Measurements from ENCODE around the gene KLHL36.
A peak's percentile ranks its signal among the peaks of the same experiment; 100 is the strongest.

The KLHL36 gene

GRCh38 chr16:84608282-84608681 is 40.0 kb upstream of the KLHL36 start:
- H3K4me1 Mint-ChIP-seq = peaks cover 36% of the 10 kb centered on the region
- peak overlapping the region in 2 of 3 experiments; percentile 2 to 4 for H3K27ac Mint-ChIP-seq
- TF ChIP-seq CTCF (IDR thresholded peaks at IDR 0.05; ENCODE audit: unreplicated experiment in 3 of 3) = no peak
- H3K36me3 Mint-ChIP-seq (ENCODE audit: low read depth) = peaks cover 36% of the 10 kb centered on the region
- H3K4me3 Mint-ChIP-seq = no peak overlapping the region
- H3K9me3 Mint-ChIP-seq = no peaks in the 10 kb centered on the region
- H3K27me3 Mint-ChIP-seq (ENCODE audit: low read depth) = peaks cover under 1% of the 10 kb centered on the region

GRCh38 chr16:84609563-84610177 is 38.6 kb upstream of the KLHL36 start:
- Mint-ChIP-seq H3K9me3 (no peaks in the 10 kb centered on the region), H3K27me3 (ENCODE audit: low read depth) (peaks cover under 1% of the 10 kb centered on the region), H3K36me3 (ENCODE audit: low read depth) (peaks cover 36% of the 10 kb centered on the region), H3K4me3 (no peak overlapping the region), H3K4me1 (peaks cover 38% of the 10 kb centered on the region), H3K27ac (no peak overlapping the region)
- no peak for TF ChIP-seq CTCF (IDR thresholded peaks at IDR 0.05; ENCODE audit: unreplicated experiment in 3 of 3)

GRCh38 chr16:84610376-84610775 is 37.9 kb upstream of the KLHL36 start:
- peaks cover 8% of the 10 kb centered on the region for H3K27me3 Mint-ChIP-seq (ENCODE audit: low read depth)
- peak overlapping the region in 1 of 3 experiments; percentile 74 for H3K27ac Mint-ChIP-seq
- H3K4me3 Mint-ChIP-seq = no peak overlapping the region
- no peaks in the 10 kb centered on the region for H3K9me3 Mint-ChIP-seq
- peaks cover 41% of the 10 kb centered on the region for H3K4me1 Mint-ChIP-seq
- TF ChIP-seq CTCF (IDR thresholded peaks at IDR 0.05; ENCODE audit: unreplicated experiment in 3 of 3) = no peak
- H3K36me3 Mint-ChIP-seq (ENCODE audit: low read depth) = peaks cover 35% of the 10 kb centered on the region

- TF ChIP-seq CTCF (IDR thresholded peaks at IDR 0.05; ENCODE audit: unreplicated experiment in 3 of 3) = no peak
- Mint-ChIP-seq H3K9me3 (no peaks in the 10 kb centered on the region), H3K27ac (peak overlapping the region; percentile 24 to 87 (median 74)), H3K36me3 (ENCODE audit: low read depth) (peaks cover 33% of the 10 kb centered on the region), H3K27me3 (ENCODE audit: low read depth) (peaks cover 14% of the 10 kb centered on the region), H3K4me3 (peak overlapping the region in 1 of 3 experiments; percentile 0), H3K4me1 (peaks cover 48% of the 10 kb centered on the region)
Measured at GRCh38 chr16:84611041-84611440, 37.3 kb upstream of the KLHL36 start.

GRCh38 chr16:84612686-84613085 is 35.6 kb upstream of the KLHL36 start:
- Mint-ChIP-seq H3K9me3 (no peaks in the 10 kb centered on the region), H3K4me1 (peaks cover 56% of the 10 kb centered on the region), H3K4me3 (no peak overlapping the region), H3K27ac (no peak overlapping the region), H3K27me3 (ENCODE audit: low read depth) (peaks cover 22% of the 10 kb centered on the region), H3K36me3 (ENCODE audit: low read depth) (peaks cover 24% of the 10 kb centered on the region)
- TF ChIP-seq CTCF (IDR thresholded peaks at IDR 0.05; ENCODE audit: unreplicated experiment in 3 of 3) = no peak

Data from nephron (organoid).